HUES48 (cell line): ENCODE measurements around the gene HOMER2.

ENCODE experiments used
- H3K27ac ChIP-seq: one replicate; pipeline ENCODE4 v1.7.0; 2013; ENCODE audit warnings: low read depth, low read length, inconsistent platforms
- H3K27me3 ChIP-seq: 2 replicates; pipeline ENCODE4 v1.6.1; 2013; ENCODE audit warnings: mild to moderate bottlenecking, low read length; ENCODE audit not compliant: control insufficient read depth, insufficient read depth
- H3K36me3 ChIP-seq: 2 replicates; pipeline ENCODE4 v1.6.1; 2013; ENCODE audit warnings: low read length; ENCODE audit not compliant: control insufficient read depth, insufficient read depth
- H3K4me1 ChIP-seq: 2 replicates; pipeline ENCODE4 v1.6.1; 2013; ENCODE audit warnings: mild to moderate bottlenecking, low read length; ENCODE audit not compliant: control insufficient read depth, insufficient read depth
- H3K4me3 ChIP-seq: 2 replicates; pipeline ENCODE4 v1.5.1; 2013; ENCODE audit warnings: mild to moderate bottlenecking, low read depth, low read length
- H3K9ac ChIP-seq: 2 replicates; pipeline ENCODE4 v1.6.1; 2013; ENCODE audit warnings: mild to moderate bottlenecking, low read depth, low read length, moderate library complexity
- H3K9me3 ChIP-seq: 2 replicates; pipeline ENCODE4 v1.6.1; 2013; ENCODE audit warnings: low read length; ENCODE audit not compliant: control insufficient read depth, insufficient read depth

The HOMER2 gene

DNA sequence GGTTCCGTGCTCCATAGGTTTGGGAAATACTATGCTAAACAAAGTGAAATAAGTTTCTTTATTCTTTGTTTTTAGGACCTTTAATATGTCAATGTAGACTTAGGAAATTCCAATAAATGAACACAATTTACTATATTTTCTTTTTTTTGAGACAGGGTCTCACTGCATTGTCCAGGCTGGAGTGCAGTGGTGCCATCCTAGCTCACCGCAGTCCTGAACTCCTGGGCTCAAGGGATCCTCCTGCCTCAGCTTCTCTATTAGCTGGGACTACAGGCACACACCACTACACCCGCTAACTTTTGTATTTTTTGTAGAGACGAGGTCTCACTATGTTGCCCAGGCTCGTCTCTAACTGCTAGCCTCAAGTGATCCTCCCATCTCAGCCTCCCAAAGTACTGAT lies 12.4 kb upstream of the HOMER2 start:
- Histone ChIP-seq H3K4me1 (peaks cover 8% of the 10 kb centered on the region), H3K27me3 (no peaks in the 10 kb centered on the region), H3K9me3 (no peaks in the 10 kb centered on the region), H3K9ac (no peak overlapping the region), H3K36me3 (no peaks in the 10 kb centered on the region), H3K27ac (no peak overlapping the region), H3K4me3 (no peak overlapping the region)

DNA sequence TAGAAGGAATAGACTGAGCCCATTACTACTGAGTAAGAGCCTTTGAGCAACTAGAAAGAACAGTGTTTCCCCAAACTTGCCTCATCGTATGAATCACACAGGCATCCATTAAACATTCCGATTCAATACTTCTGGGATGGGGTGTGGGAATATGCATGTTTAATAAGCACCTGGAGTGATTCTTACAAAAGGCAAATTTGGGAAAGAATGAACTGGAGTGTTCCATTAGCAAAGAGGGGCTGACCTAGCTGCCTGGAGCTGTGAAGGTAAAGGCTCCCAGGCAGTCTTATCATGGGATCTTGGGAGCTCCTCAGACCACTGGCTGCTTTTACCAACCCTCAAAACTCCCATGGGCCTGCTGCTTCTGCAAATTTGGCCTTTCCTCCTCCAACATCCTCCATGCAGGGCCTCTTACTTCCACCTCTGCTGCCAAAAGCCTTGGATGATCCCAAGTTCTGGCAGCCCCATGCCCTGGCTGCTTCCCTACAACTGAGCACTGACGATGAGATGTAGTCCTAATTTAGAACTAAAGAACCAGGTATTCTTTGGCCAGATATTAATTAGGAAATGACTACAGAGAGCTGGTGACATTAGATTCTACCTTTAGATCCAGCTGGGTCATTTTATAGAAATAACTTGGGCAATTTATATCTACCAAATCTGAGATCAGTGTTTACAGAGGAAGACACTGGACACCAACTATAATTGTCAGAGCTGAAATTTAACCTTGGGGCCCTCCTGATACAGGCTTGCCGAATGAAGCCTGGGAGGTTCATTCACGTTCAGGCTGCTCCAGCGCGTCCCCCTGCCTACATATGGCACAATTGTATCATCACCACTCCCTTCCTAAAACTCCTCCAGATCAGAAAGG lies 11.2 kb upstream of the HOMER2 start:
- Histone ChIP-seq H3K27me3 (no peaks in the 10 kb centered on the region), H3K36me3 (no peaks in the 10 kb centered on the region), H3K9ac (no peak overlapping the region), H3K4me3 (0 out of 2 replicates have a peak overlapping the region, but pooled peaks have one; percentile 7), H3K9me3 (no peaks in the 10 kb centered on the region), H3K4me1 (peaks cover 8% of the 10 kb centered on the region), H3K27ac (peak overlapping the region; percentile 79)

DNA sequence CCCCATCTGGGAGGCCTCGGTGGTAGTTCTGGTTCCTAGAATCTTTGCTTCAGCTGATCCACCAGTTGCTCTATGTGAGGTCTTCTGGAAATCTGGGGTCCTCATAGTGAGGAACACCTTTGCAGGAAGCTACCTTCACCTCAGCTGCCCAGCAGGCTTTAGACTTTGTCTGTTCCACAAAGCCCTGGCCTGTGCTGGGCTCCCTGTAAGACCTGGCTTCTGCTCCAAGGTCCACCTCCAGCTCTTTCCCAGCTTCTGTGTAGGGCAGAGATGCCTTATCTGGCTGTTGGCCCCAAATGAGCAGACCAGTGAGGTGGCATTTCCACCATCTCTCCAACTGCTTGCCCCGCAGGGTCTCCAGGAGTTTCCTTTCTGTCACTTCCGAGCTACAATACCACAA lies 8.2 kb upstream of the HOMER2 start:
- peaks cover 8% of the 10 kb centered on the region for H3K4me1 ChIP-seq
- no peaks in the 10 kb centered on the region for H3K36me3 ChIP-seq
- H3K27me3 ChIP-seq = no peaks in the 10 kb centered on the region
- H3K27ac ChIP-seq = no peak overlapping the region
- no peaks in the 10 kb centered on the region for H3K9me3 ChIP-seq
- H3K9ac ChIP-seq = no peak overlapping the region
- no peak overlapping the region for H3K4me3 ChIP-seq

DNA sequence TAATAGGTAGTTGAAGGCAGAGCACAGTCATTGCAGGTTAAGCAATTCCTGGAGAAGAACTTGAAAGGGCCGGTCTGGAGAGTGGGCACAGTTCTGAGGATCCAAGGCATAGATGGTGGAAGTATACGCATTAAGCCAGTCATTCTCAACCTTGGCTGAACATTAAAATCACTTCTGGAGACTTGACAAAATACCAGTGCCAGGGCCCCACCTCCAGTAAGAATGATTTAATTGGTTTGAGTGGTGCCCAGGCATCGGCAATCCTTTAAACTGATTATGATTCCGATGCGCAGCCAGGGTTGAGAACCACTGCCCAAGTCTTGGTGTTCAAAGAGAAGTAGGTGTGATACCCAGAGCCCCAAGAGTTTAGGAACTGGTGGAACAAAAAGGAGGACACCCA lies 6.9 kb upstream of the HOMER2 start:
- H3K4me3 ChIP-seq = no peak overlapping the region
- H3K27ac ChIP-seq = no peak overlapping the region
- peaks cover 8% of the 10 kb centered on the region for H3K4me1 ChIP-seq
- H3K27me3 ChIP-seq = no peaks in the 10 kb centered on the region
- no peaks in the 10 kb centered on the region for H3K36me3 ChIP-seq
- no peak overlapping the region for H3K9ac ChIP-seq
- no peaks in the 10 kb centered on the region for H3K9me3 ChIP-seq

DNA sequence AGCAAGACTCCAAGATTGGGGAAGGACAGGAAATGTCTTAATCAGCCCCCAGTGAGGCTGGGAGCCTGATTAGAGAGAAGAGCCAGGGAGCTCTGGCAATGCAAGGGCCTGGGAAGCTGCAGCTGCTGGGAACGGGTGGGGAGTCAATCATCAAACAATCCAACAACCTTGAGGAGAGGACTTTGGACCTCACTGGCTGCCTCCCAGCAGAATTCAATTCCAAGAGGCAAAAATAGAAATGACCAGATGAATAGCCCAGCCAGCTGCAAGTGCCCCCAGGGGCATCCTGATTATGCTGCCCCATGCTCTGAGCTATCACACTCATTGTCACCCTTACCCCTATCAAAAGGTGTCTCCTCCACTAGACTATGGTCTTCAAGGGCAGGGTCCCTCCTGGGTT lies 6.1 kb upstream of the HOMER2 start:
- Histone ChIP-seq H3K9ac (no peak overlapping the region), H3K9me3 (no peaks in the 10 kb centered on the region), H3K4me1 (peaks cover 2% of the 10 kb centered on the region), H3K27me3 (no peaks in the 10 kb centered on the region), H3K4me3 (no peak overlapping the region), H3K36me3 (no peaks in the 10 kb centered on the region), H3K27ac (no peak overlapping the region)

DNA sequence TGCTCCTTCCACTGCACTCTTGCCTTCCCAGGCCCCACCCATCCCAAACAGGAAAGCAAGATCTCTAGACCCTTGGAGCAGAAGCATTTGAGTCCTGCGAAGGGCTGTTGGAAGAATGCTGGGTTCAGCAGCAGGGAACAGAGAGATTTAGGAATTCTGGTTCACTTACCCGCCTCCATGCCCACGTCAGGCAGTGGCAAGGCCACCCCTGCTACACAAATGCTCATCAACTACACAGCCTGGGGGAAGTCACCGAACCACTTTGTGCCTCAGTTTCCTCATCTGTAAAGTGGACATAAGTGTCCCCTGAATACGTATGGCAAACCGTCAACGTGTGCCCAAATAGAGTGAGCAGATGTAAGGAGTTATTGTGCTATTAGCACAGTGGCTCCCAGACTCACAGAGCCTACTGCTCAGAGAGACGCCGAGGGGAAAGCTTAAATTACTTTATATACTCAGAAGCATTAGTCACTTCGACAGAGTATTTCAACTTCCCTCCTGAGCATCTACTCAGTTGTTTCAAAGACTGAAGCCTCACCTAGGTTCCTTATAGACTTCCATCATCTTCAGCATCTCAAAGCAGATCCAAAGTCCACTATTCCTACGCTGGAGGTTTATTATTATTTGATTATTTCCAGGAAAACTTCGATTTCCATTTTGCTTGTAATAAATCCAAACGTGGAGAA lies 905 bp downstream of the HOMER2 start:
- no peak overlapping the region for H3K9ac ChIP-seq
- peaks cover 24% of the 10 kb centered on the region for H3K27me3 ChIP-seq
- no peaks in the 10 kb centered on the region for H3K9me3 ChIP-seq
- H3K4me3 ChIP-seq = peak overlapping the region; percentile 74
- no peaks in the 10 kb centered on the region for H3K36me3 ChIP-seq
- H3K4me1 ChIP-seq = 0 out of 2 replicates have a peak, but pooled peaks cover 5% of the 10 kb centered on the region
- no peak overlapping the region for H3K27ac ChIP-seq

DNA sequence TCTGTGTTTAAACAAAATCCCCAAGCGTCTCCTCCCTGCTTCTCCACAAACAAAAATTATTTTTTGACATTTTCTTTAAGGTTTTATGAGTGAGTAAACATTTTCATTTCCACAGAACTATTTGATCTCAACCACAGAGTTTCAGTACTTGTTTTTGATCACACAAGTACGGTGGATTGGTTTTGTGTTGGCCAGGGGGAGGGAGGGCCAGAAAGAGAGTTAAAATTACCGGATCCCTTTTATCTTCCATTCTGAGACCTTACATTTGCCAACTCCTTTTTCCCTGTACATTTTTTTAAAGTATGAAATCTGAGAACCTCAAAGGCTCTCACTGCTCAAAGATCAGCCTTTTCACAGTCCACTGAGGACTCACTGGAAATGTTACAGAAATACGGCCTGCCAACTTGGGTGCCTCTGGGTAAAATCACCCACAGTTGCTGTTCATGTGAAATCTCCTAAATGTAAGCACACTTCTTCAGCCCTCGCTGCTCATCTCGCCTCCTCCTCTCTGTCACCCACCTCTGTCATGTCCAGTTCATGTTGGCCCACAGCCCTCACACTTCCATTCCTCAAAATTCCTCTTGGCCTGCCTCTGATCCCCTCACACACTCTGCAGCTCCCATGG lies 1.7 kb downstream of the HOMER2 start:
- no peaks in the 10 kb centered on the region for H3K9me3 ChIP-seq
- 0 out of 2 replicates have a peak, but pooled peaks cover 5% of the 10 kb centered on the region for H3K4me1 ChIP-seq
- peaks cover 24% of the 10 kb centered on the region for H3K27me3 ChIP-seq
- no peak overlapping the region for H3K27ac ChIP-seq
- H3K4me3 ChIP-seq = no peak overlapping the region
- no peak overlapping the region for H3K9ac ChIP-seq
- no peaks in the 10 kb centered on the region for H3K36me3 ChIP-seq

DNA sequence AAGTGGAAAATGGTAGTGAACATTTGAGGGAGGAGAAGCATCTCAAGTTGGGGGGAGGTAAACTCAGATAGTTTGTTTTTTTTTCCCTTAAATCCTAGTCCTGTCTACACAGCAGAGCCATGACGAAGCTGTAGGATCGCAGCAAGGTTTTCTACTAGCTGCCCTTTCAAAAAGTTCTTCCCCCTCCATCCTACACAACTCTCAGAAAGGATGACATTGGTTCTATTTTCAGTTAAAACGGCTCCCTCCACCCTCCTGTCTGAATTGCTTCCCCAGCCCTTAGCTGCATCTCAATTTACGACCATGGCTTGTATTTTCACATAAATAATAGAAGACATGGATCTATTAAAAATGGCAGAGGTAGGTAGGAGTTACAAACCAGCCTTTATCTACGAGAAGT lies 2.2 kb downstream of the HOMER2 start:
- no peaks in the 10 kb centered on the region for H3K36me3 ChIP-seq
- 0 out of 2 replicates have a peak, but pooled peaks cover 5% of the 10 kb centered on the region for H3K4me1 ChIP-seq
- no peak overlapping the region for H3K4me3 ChIP-seq
- H3K9me3 ChIP-seq = no peaks in the 10 kb centered on the region
- peaks cover 24% of the 10 kb centered on the region for H3K27me3 ChIP-seq
- H3K27ac ChIP-seq = no peak overlapping the region
- no peak overlapping the region for H3K9ac ChIP-seq

GRCh38 chr15:82946155-82946701 lies 6.3 kb downstream of the HOMER2 start:
- no peak overlapping the region for H3K9ac ChIP-seq
- H3K27ac ChIP-seq = no peak overlapping the region

DNA sequence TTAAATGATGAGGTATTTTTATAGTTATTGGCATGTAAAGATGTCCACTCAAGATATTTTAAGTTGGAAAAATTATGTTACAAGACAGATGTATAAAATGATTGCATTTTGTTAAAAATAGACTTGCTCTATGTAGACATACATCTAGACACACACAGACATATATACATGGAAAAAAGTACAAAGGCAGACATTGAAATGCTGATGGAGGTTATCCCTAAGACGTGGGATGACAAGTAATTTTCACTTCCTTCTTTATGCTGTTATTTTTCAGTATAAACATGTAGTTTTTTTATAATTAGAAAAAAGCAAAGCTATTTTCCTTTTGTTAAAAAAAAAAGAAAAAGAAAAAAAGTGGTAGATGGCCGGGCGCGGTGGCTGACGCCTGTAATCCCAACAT lies 7.2 kb downstream of the HOMER2 start:
- H3K4me3 ChIP-seq = no peak overlapping the region
- no peaks in the 10 kb centered on the region for H3K27me3 ChIP-seq
- no peaks in the 10 kb centered on the region for H3K9me3 ChIP-seq
- no peak overlapping the region for H3K27ac ChIP-seq
- H3K4me1 ChIP-seq = no peaks in the 10 kb centered on the region
- H3K36me3 ChIP-seq = no peaks in the 10 kb centered on the region
- no peak overlapping the region for H3K9ac ChIP-seq

More at GRCh38 chr15:82946155-82946701, 6.3 kb downstream of the HOMER2 start:
- H3K9me3 ChIP-seq = no peaks in the 10 kb centered on the region
- H3K4me1 ChIP-seq = no peaks in the 10 kb centered on the region
- H3K4me3 ChIP-seq = no peak overlapping the region
- peaks cover 6% of the 10 kb centered on the region for H3K27me3 ChIP-seq
- no peaks in the 10 kb centered on the region for H3K36me3 ChIP-seq
